T-cell (primary cell): Measurements from ENCODE around the gene ZFYVE1. TPM values are rescaled to one million over a fixed set of nuclear protein-coding genes. Genes with fewer than 3 reads are reported as not detected.
"Not testable (repeated sequence)": the region's sequence is repeated elsewhere in the genome, so short reads cannot be mapped to it uniquely, and the experiment has no call there.

Source experiments
- ATAC-seq, 4 experiments: fragments of 200-7000 bp in 3 of 4; fragments of 150-1000 bp in 1 of 4; cut with Tn5 transposase; replicated peaks in 1 of 4; 1 replicate in 3 of 4; 2 replicates in 1 of 4; pipeline ENCODE4 v1.10.0; 2021; ENCODE audit warnings: moderate library complexity in 3 of 4, mild to moderate bottlenecking in 2 of 4, moderate number of reproducible peaks in 1 of 4
- CTCF ChIA-PET, 2 donors: fragments of 300-600 bp; sonication (Branson Sonifier 250); formaldehyde crosslinking; loops; one replicate each; lab custom pipeline; 2022; ENCODE audit warnings: antibody characterized with exemption in 2 of 2; lab: Charles Lee
- POLR2A ChIA-PET, 2 donors: fragments of 300-600 bp; sonication (Branson Sonifier 250); formaldehyde crosslinking; loops; one replicate each; lab custom pipeline; 2022; ENCODE audit warnings: antibody characterized with exemption in 2 of 2; lab: Charles Lee
- DNase-seq, 35 experiments: peaks; one replicate each; pipeline versions ENCODE4 v3.0.0 to v3.0.0-alpha.2; 2013 to 2023
- H3K27ac ChIP-seq: one replicate; pipeline ENCODE4 v1.5.1; 2013; ENCODE audit warnings: low read length
- H3K27me3 ChIP-seq, 2 experiments: replicated peaks in 1 of 2; 1 replicate in 1 of 2; 2 replicates in 1 of 2; pipeline versions ENCODE4 v1.6.1 to v1.7.0; 2013; ENCODE audit warnings: low read length in 1 of 2, mixed read lengths in 1 of 2; ENCODE audit not compliant: control insufficient read depth in 2 of 2, insufficient read depth in 2 of 2; ENCODE audit errors: extremely low read depth in 1 of 2
- H3K36me3 ChIP-seq, 2 donors: 1 replicate in 1 of 2; 2 replicates in 1 of 2; pipeline versions ENCODE4 v1.6.1 to v1.7.0; 2013; ENCODE audit warnings: low read length in 1 of 2; ENCODE audit not compliant: control insufficient read depth in 2 of 2, insufficient read depth in 1 of 2; ENCODE audit errors: extremely low read depth in 1 of 2
- H3K4me1 ChIP-seq, 2 experiments: 1 replicate in 1 of 2; 2 replicates in 1 of 2; pipeline versions ENCODE4 v1.6.1 to v1.7.0; 2013; ENCODE audit warnings: low read length in 2 of 2, mixed read lengths in 1 of 2; ENCODE audit not compliant: insufficient read depth in 2 of 2, control insufficient read depth in 1 of 2; ENCODE audit errors: extremely low read depth in 1 of 2
- H3K4me3 ChIP-seq, 2 donors: 1 replicate in 1 of 2; 2 replicates in 1 of 2; pipeline versions ENCODE4 v1.5.1 to v1.7.0; 2013; ENCODE audit warnings: mild to moderate bottlenecking in 2 of 2, low read length in 1 of 2, moderate library complexity in 1 of 2; ENCODE audit not compliant: control insufficient read depth in 1 of 2; ENCODE audit errors: extremely low read depth in 1 of 2
- H3K9me3 ChIP-seq: 2 replicates; pipeline ENCODE4 v1.7.0; 2013
- H3K27ac Mint-ChIP-seq, 2 donors: one replicate each; pipeline ENCODE4 v1.8.0; 2020 to 2021; ENCODE audit warnings: mild to moderate bottlenecking in 2 of 2, mixed read lengths in 2 of 2
- H3K27me3 Mint-ChIP-seq, 2 donors: one replicate each; pipeline ENCODE4 v1.8.0; 2021 to 2022; ENCODE audit warnings: mixed read lengths in 2 of 2
- H3K36me3 Mint-ChIP-seq: one replicate; pipeline ENCODE4 v1.8.0; 2021; ENCODE audit warnings: mixed read lengths
- H3K4me1 Mint-ChIP-seq, 3 donors: one replicate each; pipeline ENCODE4 v1.8.0; 2020 to 2022; ENCODE audit warnings: mixed read lengths in 3 of 3, mild to moderate bottlenecking in 1 of 3
- H3K4me3 Mint-ChIP-seq, 3 donors: one replicate each; pipeline ENCODE4 v1.8.0; 2020 to 2022; ENCODE audit warnings: mild to moderate bottlenecking in 3 of 3, mixed read lengths in 3 of 3, moderate library complexity in 3 of 3
- H3K9me3 Mint-ChIP-seq, 3 donors: one replicate each; pipeline ENCODE4 v1.8.0; 2020 to 2022; ENCODE audit warnings: mixed read lengths in 3 of 3
- WGBS: methylation state at CpG from one replicate; pipeline ENCODE4 v1.1.5; 2013; ENCODE audit warnings: missing lambda C conversion rate; ENCODE audit not compliant: insufficient coverage; 5-methylcytosine and 5-hydroxymethylcytosine counted together
- total RNA-seq, 35 experiments: library from RNA in 6 of 35; stranded (reverse) in 6 of 35; fragments of 120-200 nt in 1 of 35; gene quantifications; one replicate each; pipeline versions ENCODE4 v1.2.1 to v1.2.4 and lab custom pipeline; 2013 to 2026

The ZFYVE1 gene
- total RNA-seq, 5 donors from 2014 or later (not counting 1 experiment from before 2014, with no cell fraction given): 15.5 to 20.9 (median 19.4) TPM

- H3K4me3 Mint-ChIP-seq: no peak overlapping the region
- H3K27ac Mint-ChIP-seq: no peak overlapping the region
- ChIA-PET CTCF (no interaction called here), POLR2A (no interaction called here)
- no peaks in the 10 kb centered on the region for H3K9me3 Mint-ChIP-seq
- H3K27me3 Mint-ChIP-seq: no peaks in the 10 kb centered on the region
- no peak for ATAC-seq
- Histone ChIP-seq H3K27me3 (no peaks in the 10 kb centered on the region), H3K27ac (no peak overlapping the region), H3K9me3 (no peaks in the 10 kb centered on the region), H3K4me3 (no peak overlapping the region), H3K36me3 (peaks cover 5 to 33% of the 10 kb centered on the region in 2 donors), H3K4me1 (peaks cover 0 to 5% of the 10 kb centered on the region in 2 experiments)
- H3K4me1 Mint-ChIP-seq: peaks cover 0 to 7% (median 5%) of the 10 kb centered on the region in 3 donors
- no peak for DNase-seq
- 83% methylated on average over 1 of the region's 10 CpGs for WGBS
- peaks cover 43% of the 10 kb centered on the region for H3K36me3 Mint-ChIP-seq
Observed at GRCh38 chr14:72961579-72962335, 65.1 kb downstream of the ZFYVE1 start.

DNA sequence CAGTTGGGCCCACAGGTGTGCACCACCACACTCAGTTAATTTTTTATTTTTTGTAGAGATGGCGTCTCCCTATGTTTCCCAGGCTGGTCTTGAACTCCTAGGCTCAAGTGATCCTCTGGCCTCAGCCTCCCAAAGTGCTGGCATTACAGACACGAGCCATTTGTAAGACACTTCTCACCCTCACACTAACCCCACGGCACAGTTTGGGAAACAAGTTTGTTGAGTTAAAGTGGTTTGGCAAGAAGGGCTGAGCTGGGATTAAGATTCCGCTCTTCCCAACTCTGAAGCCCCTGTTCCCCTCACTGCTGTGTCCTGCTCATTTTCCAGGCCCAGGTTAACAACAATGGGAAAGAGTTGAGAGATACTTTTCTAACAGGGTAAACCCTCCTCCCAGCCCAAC lies 65.9 kb downstream of the ZFYVE1 start:
- H3K27me3 Mint-ChIP-seq, ATAC-seq, POLR2A ChIA-PET, CTCF ChIA-PET, H3K27ac Mint-ChIP-seq, H3K9me3 Mint-ChIP-seq, H3K27me3 ChIP-seq, H3K9me3 ChIP-seq, H3K4me3 Mint-ChIP-seq, H3K4me1 Mint-ChIP-seq, DNase-seq, H3K4me1 ChIP-seq, H3K4me3 ChIP-seq, H3K27ac ChIP-seq: not testable (repeated sequence)
- peaks cover 50% of the 10 kb centered on the region for H3K36me3 Mint-ChIP-seq
- peaks cover 5 to 40% of the 10 kb centered on the region in 2 donors for H3K36me3 ChIP-seq
- WGBS: no CpG with 5 or more reads among the region's 4 CpGs

DNA sequence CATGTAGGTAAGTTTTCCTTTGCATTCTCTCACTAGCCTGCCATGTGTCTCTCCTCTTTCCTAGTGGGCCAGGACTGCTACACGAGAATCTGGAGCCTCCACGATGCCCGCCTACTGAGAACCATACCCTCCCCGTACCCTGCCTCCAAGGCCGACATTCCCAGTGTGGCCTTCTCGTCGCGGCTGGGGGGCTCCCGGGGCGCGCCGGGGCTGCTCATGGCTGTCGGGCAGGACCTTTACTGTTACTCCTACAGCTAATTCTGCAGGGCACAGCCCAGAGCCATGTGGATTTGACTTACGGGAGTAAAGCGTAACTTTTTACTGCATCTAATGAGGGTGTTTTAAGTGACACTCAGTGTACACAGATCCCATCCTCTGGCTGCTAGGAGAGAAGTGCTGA lies 68.4 kb downstream of the ZFYVE1 start:
- Histone ChIP-seq H3K9me3 (no peaks in the 10 kb centered on the region), H3K27ac (no peak overlapping the region), H3K4me1 (peaks cover 0 to 3% of the 10 kb centered on the region in 2 experiments), H3K36me3 (peaks cover 8 to 57% of the 10 kb centered on the region in 2 donors), H3K27me3 (no peaks in the 10 kb centered on the region), H3K4me3 (no peak overlapping the region)
- Mint-ChIP-seq H3K27ac (no peak overlapping the region), H3K9me3 (no peaks in the 10 kb centered on the region), H3K4me1 (peaks cover 0 to under 1% (median 0%) of the 10 kb centered on the region in 3 donors), H3K36me3 (peaks cover 65% of the 10 kb centered on the region), H3K4me3 (no peak overlapping the region), H3K27me3 (no peaks in the 10 kb centered on the region)
- ATAC-seq: no peak
- ChIA-PET CTCF (no interaction called here), POLR2A (no interaction called here)
- no peak for DNase-seq
- WGBS: 95% methylated on average over 15 of the region's 15 CpGs

DNA sequence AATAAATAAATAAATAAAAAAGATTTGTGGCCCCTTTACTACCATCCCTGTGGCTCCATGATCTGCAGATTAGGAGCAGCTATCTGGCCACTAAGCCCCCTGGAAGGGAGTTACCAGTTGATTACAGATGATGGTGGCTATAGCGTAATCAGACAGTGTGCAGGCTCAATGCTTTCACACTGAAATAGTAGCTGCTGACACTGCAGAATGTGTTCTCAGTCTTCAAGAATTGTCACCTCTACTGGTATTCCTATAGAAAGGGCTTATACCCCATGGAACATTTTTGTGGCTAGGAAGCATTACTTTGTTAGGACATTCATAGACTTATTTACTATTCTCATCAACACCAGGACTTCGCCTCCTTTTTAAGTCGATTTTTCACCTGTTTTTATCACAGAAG lies 69.7 kb downstream of the ZFYVE1 start:
- H3K36me3 Mint-ChIP-seq: peaks cover 62% of the 10 kb centered on the region

DNA sequence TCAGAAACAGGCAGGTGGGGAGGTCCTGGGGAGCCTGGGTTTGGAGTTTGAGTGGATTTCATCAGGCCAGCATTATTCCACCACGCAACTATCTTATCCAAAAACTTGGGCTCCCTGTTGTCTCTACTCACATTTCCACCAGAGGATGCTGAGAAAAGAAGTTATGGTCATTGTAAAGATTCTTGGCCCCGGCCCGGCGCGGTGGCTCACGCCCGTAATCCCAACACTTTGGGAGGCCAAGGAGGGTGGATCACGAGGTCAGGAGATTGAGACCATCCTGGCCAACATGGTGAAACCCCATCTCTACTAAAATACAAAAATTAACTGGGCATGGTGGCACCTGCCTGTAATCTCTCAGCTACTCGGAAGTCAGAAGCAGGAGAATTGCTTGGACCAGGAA lies 70.2 kb downstream of the ZFYVE1 start:
- H3K9me3 ChIP-seq, ATAC-seq, POLR2A ChIA-PET, H3K27me3 Mint-ChIP-seq, H3K4me3 ChIP-seq, H3K4me1 ChIP-seq, H3K4me1 Mint-ChIP-seq, H3K9me3 Mint-ChIP-seq, H3K27ac Mint-ChIP-seq, CTCF ChIA-PET, H3K27ac ChIP-seq, H3K27me3 ChIP-seq, DNase-seq, H3K4me3 Mint-ChIP-seq: not testable (repeated sequence)
- H3K36me3 Mint-ChIP-seq: peaks cover 66% of the 10 kb centered on the region
- 87% methylated on average over 4 of the region's 9 CpGs for WGBS
- peaks cover 8 to 57% of the 10 kb centered on the region in 2 donors for H3K36me3 ChIP-seq

More for the DNA sequence above, 69.7 kb downstream of the ZFYVE1 start:
- H3K4me1 Mint-ChIP-seq: no peaks in the 10 kb centered on the region
- no peak for ATAC-seq
- H3K27ac Mint-ChIP-seq: no peak overlapping the region
- DNase-seq: no peak
- H3K9me3 Mint-ChIP-seq: no peaks in the 10 kb centered on the region
- H3K27me3 Mint-ChIP-seq: no peaks in the 10 kb centered on the region
- Histone ChIP-seq H3K27ac (no peak overlapping the region), H3K4me1 (no peaks in the 10 kb centered on the region), H3K36me3 (peaks cover 8 to 58% of the 10 kb centered on the region in 2 donors), H3K4me3 (no peak overlapping the region), H3K27me3 (no peaks in the 10 kb centered on the region), H3K9me3 (no peaks in the 10 kb centered on the region)
- no peak overlapping the region for H3K4me3 Mint-ChIP-seq
- WGBS: 100% methylated on average over 2 of the region's 3 CpGs
- POLR2A ChIA-PET: no interaction called here
- CTCF ChIA-PET: interaction anchor here in 1 of 2 donors (0.6 kb wide), 1 partner anchor 515 kb away, joined by 3 read pairs; no protein-coding TSS in a partner anchor

- peaks cover 52% of the 10 kb centered on the region for H3K36me3 Mint-ChIP-seq
- no peaks in the 10 kb centered on the region for H3K27me3 ChIP-seq
- no peaks in the 10 kb centered on the region for H3K9me3 ChIP-seq
- WGBS: 83% methylated on average over 1 of the region's 3 CpGs
- peaks cover 10 to 30% of the 10 kb centered on the region in 2 donors for H3K36me3 ChIP-seq
- H3K4me3 ChIP-seq: no peak overlapping the region
- H3K4me1 Mint-ChIP-seq: no peaks in the 10 kb centered on the region
- ATAC-seq (no peak), DNase-seq (no peak)
- H3K4me1 ChIP-seq: no peaks in the 10 kb centered on the region
- H3K4me3 Mint-ChIP-seq: no peak overlapping the region
- H3K27ac ChIP-seq: no peak overlapping the region
- no peaks in the 10 kb centered on the region for H3K27me3 Mint-ChIP-seq
- H3K9me3 Mint-ChIP-seq: no peaks in the 10 kb centered on the region
- no peak overlapping the region for H3K27ac Mint-ChIP-seq
- ChIA-PET CTCF (no interaction called here), POLR2A (no interaction called here)
Observed at GRCh38 chr14:72952171-72952570, 74.7 kb downstream of the ZFYVE1 start.
